ENCODE results near the gene HOXC4.

The HOXC4 gene

DNA sequence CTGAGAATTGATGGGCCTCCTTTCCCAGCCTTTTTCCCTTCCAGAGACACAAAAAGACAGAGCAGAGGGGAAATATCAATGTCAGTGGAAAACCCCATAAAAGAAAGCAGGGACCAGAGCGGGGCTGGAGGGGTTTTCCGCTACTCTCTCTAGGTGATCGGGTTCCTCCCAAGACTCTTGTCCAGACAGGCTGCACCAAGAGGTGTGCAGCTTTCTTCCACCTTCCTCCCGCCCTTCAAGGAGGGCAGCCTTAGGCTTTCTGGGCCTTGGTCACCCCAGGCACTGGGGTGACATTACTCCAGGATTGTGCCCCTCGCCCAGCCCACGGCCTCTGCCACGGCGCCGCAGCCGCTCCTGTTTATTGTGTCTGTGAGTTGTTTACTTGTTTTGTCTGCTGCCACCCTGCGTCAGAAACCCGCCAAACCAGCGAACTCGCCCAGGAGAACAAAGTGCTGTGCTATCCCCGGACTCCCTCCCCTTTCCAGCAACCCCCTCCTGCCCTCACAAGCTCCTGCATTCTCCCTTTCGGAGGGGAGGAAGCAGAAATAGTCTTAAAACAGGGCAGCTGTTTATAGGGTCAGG, 32.1 kb upstream of the HOXC4 start:
- Mint-ChIP-seq H3K9me3 (no peaks in the 10 kb centered on the region), H3K27ac (no peak overlapping the region), H3K4me1 (peaks cover 38% of the 10 kb centered on the region), H3K27me3 (peaks cover 95% of the 10 kb centered on the region), H3K4me3 (peak overlapping the region in 1 of 2 donors; percentile 32)
- ATAC-seq = no peak
- DNase-seq = no peak

DNA sequence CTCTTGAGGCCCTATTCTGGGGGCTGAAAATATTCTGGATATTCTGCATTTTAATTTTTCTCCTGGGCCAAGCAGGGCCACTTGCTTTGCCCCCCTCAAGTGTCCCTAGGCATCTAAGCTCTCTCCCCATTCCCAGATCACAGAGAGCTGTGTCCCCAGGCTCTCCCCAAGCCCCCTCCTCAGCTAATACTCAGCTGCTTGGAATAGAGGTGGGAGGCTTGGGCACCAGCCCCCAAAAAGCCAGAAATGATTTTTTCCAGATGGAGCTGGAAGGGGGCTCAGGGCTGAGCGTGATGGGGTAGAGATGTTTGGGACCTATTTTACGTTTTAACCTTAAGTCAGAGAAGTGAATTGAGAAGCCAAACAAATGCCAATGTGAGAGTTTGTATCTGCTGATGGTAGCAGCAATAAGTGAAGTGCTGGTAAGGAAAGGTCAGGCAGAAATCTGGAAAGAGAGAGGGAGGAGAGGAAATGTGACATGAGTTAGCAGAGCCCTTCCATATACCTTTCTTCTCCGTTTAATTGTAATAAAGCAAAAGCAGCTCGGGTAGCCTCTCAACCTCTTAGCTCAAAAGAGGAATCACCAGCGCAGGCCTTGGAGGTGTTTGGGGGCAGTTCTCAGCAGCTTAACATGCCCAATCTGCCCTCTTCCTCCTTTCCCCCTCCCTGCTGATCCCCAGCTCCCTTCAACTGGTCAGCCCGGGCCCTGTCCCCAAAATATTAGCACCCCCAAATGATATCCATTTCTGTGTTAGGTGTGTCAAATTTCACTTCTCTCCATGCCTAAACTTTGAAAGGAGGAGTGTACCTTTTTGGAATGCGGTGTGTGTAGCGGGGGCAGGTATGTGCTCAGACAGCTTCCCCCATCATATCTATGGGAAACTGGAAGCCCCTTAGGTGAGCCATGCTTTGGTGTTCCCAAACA, 30.4 kb upstream of the HOXC4 start:
- DNase-seq (no peak), ATAC-seq (no peak)
- H3K27me3 Mint-ChIP-seq = peaks cover 95% of the 10 kb centered on the region
- no peaks in the 10 kb centered on the region for H3K9me3 Mint-ChIP-seq
- H3K4me1 Mint-ChIP-seq = peaks cover 39% of the 10 kb centered on the region
- H3K4me3 Mint-ChIP-seq = no peak overlapping the region
- no peak overlapping the region for H3K27ac Mint-ChIP-seq

GRCh38 chr12:54024127-54024526, 29.5 kb upstream of the HOXC4 start:
- no peak for DNase-seq
- Mint-ChIP-seq H3K27me3 (peaks cover 99% of the 10 kb centered on the region), H3K4me3 (no peak overlapping the region), H3K9me3 (no peaks in the 10 kb centered on the region), H3K27ac (no peak overlapping the region), H3K4me1 (peaks cover 40% of the 10 kb centered on the region)
- ATAC-seq = no peak

- Mint-ChIP-seq H3K4me3 (no peak overlapping the region), H3K27me3 (peaks cover 99% of the 10 kb centered on the region), H3K9me3 (no peaks in the 10 kb centered on the region), H3K27ac (no peak overlapping the region), H3K4me1 (peaks cover 45% of the 10 kb centered on the region)
- DNase-seq = no peak
- ATAC-seq = no peak
These were observed 28.9 kb upstream of the HOXC4 start for GRCh38 chr12:54024581-54025305.

DNA sequence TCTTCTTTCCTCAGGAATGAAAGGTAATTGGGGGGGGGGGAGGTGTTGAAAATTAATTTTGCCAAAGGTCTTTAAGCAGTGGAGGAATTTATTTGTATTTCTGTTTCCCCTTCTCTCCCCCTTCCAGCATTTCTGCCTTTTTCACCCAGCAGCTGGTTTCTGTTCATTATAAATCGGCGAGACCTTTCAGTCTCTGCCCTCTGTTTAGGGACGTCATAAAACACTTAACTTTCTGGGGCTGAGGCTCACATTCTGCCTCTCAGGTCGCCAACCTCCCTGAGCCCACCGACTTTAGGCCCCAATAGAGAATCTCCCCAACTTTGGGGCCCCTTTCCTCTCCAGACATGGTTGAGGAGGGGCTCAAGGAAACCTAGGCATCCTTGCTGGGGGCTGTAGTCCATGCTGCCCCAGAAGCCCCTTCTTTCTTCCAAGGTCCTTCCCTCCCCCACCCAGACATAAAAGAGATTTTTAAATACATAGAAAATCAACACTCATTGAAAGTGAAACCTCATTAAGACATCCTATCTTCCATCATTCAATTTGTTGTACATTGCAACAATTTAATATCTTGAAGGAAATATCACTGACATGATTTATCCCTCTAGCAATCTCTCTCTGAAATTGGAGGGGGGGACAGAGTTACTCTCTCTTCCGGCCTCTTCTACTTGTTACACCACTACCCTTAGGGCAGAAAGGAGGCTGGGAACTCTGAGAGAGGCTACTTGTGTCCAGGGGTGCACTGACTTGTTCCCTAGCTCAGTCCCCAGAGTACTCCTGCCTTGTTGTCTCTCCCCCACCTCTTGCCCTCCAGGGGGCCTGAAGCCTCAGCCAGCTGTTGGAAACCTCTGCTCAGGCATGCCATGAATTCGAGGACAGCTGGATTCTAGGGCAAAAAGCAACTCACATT, 27.9 kb upstream of the HOXC4 start:
- no peaks in the 10 kb centered on the region for H3K9me3 Mint-ChIP-seq
- DNase-seq = no peak
- H3K4me3 Mint-ChIP-seq = no peak overlapping the region
- peaks cover 100% of the 10 kb centered on the region for H3K27me3 Mint-ChIP-seq
- ATAC-seq = no peak
- H3K4me1 Mint-ChIP-seq = peaks cover 54% of the 10 kb centered on the region
- no peak overlapping the region for H3K27ac Mint-ChIP-seq

DNA sequence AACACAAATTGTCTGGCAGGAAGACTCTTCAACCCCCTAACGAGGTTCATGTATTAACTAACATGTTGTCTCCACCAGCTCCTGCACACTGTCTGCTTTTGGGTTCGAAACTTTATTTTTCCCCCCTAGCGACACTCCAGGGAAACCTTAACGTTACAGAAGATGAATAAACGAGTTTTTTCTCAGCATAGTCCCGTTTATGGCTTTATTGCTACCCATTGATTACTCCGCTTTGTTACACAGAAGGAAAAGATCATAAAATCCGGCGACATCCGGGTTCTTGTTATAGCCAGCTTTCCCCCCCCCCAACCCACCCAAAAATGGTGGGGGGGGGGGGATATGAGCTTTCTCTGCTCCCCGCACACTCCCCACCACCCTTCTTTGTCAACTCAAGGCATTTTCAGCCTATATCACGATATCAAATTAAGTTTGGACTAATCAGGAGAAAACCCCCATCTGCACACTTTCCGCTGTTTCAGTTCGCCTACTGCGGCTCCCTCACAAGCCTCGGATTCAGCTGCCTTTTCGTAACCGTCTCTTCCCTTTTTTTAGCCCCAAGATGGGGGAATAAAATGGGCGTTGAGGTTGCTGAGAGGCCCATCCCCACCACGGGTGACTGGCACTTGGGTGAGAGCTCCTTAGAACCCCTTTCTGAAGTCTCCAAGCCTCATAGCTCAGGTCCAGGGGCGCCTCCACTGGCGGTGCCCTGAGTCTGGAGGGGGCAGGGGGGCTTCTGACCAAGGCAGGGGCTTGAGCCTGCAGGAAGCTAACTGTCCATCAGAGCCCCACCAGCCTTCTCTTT, 26.8 kb upstream of the HOXC4 start:
- H3K4me1 Mint-ChIP-seq = peaks cover 49% of the 10 kb centered on the region
- ATAC-seq (no peak), DNase-seq (no peak)
- no peaks in the 10 kb centered on the region for H3K9me3 Mint-ChIP-seq
- H3K27me3 Mint-ChIP-seq = peaks cover 100% of the 10 kb centered on the region
- peak overlapping the region; percentile 61 to 64 for H3K4me3 Mint-ChIP-seq
- H3K27ac Mint-ChIP-seq = no peak overlapping the region

DNA sequence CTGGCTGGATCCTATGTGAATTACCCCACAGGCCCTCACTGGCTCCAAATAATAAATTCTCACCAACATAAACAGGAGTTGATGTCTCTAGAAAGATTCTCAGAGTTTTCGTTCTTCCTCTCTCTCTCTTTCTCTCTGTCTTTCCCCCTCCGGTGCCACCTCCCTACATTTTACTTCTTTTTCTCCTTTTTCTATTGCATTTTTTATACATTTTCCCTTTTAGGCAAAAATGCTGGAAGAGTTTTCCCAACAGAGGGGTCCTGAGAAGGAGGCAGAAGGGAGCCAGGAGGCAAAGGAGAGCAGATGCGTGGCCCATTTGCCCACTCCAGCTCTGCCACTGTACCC, 26.2 kb upstream of the HOXC4 start:
- no peak overlapping the region for H3K27ac Mint-ChIP-seq
- H3K4me3 Mint-ChIP-seq = peak overlapping the region in 1 of 2 donors; percentile 4
- peaks cover 48% of the 10 kb centered on the region for H3K4me1 Mint-ChIP-seq
- peaks cover 100% of the 10 kb centered on the region for H3K27me3 Mint-ChIP-seq
- H3K9me3 Mint-ChIP-seq = no peaks in the 10 kb centered on the region
- ATAC-seq = no peak
- no peak for DNase-seq

- Mint-ChIP-seq H3K27ac (no peak within 1 kb of the TSS), H3K27me3 (peaks cover 100% of the 10 kb centered on the region), H3K4me1 (peaks cover 58% of the 10 kb centered on the region), H3K4me3 (peak within 1 kb of the TSS; percentile 42 to 44), H3K9me3 (no peaks in the 10 kb centered on the region)
- ATAC-seq (no peak), DNase-seq (no peak)
These were observed 25.1 kb upstream of the HOXC4 start, which contains the start of gene HOXC6 for GRCh38 chr12:54028314-54029201. Gene HOXC6, plus strand, starts transcription at chr12:54028440. Its CDS starts 82 bp downstream, at chr12:54028522.

- peaks cover 100% of the 10 kb centered on the region for H3K27me3 Mint-ChIP-seq
- peaks cover 67% of the 10 kb centered on the region for H3K4me1 Mint-ChIP-seq
- no peaks in the 10 kb centered on the region for H3K9me3 Mint-ChIP-seq
- H3K4me3 Mint-ChIP-seq = peak overlapping the region; percentile 4 to 14
- DNase-seq = no peak
- ATAC-seq = no peak
- no peak overlapping the region for H3K27ac Mint-ChIP-seq
These were observed 23.9 kb upstream of the HOXC4 start for GRCh38 chr12:54029529-54030441.

GRCh38 chr12:54030442-54030801, 23.2 kb upstream of the HOXC4 start:
- H3K4me3 Mint-ChIP-seq = no peak overlapping the region
- H3K27me3 Mint-ChIP-seq = peaks cover 100% of the 10 kb centered on the region
- H3K27ac Mint-ChIP-seq = no peak overlapping the region
- peaks cover 72% of the 10 kb centered on the region for H3K4me1 Mint-ChIP-seq
- DNase-seq = no peak
- no peak for ATAC-seq
- H3K9me3 Mint-ChIP-seq = no peaks in the 10 kb centered on the region

DNA sequence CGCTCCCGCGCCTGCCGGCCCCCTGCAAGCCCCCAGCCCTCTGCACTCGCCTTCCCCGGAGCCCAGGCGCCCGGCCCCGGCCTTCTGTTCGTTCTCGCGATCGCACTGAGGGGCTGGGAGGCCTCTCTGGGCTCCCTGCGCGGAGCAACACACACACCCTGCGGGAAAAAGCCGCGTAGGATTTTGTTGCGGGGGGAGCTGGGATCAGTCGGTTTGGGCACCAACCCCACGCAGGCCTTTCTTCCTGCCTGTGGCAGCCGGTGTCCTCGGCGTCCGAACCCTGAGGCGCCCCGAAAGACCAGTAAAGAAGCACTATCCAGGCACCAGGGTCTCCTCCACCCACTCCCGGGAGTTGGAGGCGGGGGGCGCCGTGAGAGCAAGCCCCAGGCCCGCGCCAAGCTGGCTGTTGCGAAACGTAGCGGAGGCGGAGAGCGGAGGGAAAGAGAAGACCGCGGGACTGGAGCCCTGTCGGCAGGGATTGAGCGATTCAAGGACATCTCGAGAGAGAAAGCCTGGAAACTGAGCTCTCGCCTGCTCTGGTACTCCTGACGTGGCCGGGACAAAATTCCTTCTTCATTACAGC, 22.7 kb upstream of the HOXC4 start:
- ATAC-seq (no peak), DNase-seq (no peak)
- no peaks in the 10 kb centered on the region for H3K9me3 Mint-ChIP-seq
- no peak overlapping the region for H3K27ac Mint-ChIP-seq
- H3K4me3 Mint-ChIP-seq = peak overlapping the region in 1 of 2 donors; percentile 51
- peaks cover 67% of the 10 kb centered on the region for H3K4me1 Mint-ChIP-seq
- peaks cover 100% of the 10 kb centered on the region for H3K27me3 Mint-ChIP-seq

DNA sequence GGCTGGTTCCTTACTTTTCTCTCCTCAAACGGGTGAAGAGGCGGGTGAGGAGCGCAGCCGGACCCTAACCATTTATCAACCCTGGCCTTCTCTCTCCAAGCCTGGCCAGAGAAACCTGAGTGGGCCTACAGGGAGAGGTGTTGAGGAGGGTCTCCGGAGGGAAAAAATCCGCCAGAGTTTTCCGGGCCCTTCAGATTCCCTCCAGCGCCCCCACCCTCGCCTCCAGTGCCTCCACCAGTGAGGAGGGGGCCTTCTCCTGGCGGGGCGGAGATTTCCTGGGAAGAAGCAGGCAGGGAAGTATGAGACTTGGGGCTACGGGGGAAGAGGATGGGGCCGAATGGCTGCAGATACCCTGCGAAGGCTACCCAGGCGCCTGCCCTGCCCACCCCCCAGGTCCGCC, 22.2 kb upstream of the HOXC4 start:
- Mint-ChIP-seq H3K27me3 (peaks cover 100% of the 10 kb centered on the region), H3K4me3 (no peak overlapping the region), H3K4me1 (peaks cover 64% of the 10 kb centered on the region), H3K27ac (no peak overlapping the region), H3K9me3 (no peaks in the 10 kb centered on the region)
- ATAC-seq (no peak), DNase-seq (no peak)
